AG09309 (cell line): Measurements from ENCODE around the gene RGS6.

Experiments used
- DNase-seq: peaks from one replicate; pipeline ENCODE4 v3.0.0-alpha.2; 2010; ENCODE audit warnings: low read depth
- H3K4me3 ChIP-seq: 2 replicates; pipeline ENCODE4 v1.5.1; 2011; ENCODE audit warnings: mild to moderate bottlenecking, low read depth, low read length, moderate library complexity; ENCODE audit not compliant: control insufficient read depth
- TF ChIP-seq, protein P1 (sequence below): IDR thresholded peaks from 2 replicates; pipeline ENCODE4 v1.5.1; 2011; ENCODE audit warnings: mild to moderate bottlenecking, low read depth, low read length, inconsistent platforms; ENCODE audit not compliant: insufficient read depth, control insufficient read depth; ENCODE audit errors: missing control alignments

Gene RGS6

DNA sequence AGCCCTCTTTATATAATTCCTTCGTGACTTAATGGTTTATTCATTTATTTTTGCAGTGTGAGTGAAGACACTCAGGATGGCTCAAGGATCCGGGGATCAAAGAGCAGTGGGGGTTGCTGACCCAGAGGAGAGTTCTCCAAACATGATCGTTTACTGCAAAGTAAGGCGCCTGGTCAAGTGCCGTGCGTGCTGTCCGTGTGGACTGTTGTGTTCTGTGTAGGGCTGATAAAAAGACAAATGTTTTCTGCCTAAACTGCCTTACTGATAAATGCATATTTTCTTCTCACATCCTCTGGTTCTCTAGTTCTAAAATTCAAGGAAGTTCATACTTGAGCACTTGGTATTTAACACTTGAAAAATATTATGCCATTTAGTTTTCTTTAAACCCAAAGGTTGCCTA lies 32.5 kb downstream of the RGS6 start:
- DNase-seq = no peak
- TF ChIP-seq, protein P1, sequence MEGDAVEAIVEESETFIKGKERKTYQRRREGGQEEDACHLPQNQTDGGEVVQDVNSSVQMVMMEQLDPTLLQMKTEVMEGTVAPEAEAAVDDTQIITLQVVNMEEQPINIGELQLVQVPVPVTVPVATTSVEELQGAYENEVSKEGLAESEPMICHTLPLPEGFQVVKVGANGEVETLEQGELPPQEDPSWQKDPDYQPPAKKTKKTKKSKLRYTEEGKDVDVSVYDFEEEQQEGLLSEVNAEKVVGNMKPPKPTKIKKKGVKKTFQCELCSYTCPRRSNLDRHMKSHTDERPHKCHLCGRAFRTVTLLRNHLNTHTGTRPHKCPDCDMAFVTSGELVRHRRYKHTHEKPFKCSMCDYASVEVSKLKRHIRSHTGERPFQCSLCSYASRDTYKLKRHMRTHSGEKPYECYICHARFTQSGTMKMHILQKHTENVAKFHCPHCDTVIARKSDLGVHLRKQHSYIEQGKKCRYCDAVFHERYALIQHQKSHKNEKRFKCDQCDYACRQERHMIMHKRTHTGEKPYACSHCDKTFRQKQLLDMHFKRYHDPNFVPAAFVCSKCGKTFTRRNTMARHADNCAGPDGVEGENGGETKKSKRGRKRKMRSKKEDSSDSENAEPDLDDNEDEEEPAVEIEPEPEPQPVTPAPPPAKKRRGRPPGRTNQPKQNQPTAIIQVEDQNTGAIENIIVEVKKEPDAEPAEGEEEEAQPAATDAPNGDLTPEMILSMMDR = no peak
- no peak overlapping the region for H3K4me3 ChIP-seq

DNA sequence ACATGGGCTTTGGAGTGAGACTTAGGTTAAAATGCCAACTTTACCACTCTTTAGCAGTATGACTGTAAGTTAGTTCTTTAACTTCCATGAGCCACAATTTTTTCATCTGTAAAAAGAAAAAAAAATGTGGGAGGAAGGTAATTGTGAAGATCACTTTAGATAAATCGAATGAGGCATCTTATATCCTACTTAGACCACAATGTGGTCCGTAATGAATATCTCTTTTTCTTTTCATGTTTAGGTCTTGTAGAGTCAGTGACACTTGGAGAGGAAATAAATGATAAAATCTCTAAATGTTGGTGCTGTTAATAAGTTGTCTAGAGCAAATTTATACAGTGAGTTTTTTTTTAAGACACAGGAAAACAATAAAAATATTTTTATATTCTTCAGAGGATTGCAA lies 34.3 kb downstream of the RGS6 start:
- TF ChIP-seq, protein P1 = no peak
- DNase-seq = no peak
- no peak overlapping the region for H3K4me3 ChIP-seq

DNA sequence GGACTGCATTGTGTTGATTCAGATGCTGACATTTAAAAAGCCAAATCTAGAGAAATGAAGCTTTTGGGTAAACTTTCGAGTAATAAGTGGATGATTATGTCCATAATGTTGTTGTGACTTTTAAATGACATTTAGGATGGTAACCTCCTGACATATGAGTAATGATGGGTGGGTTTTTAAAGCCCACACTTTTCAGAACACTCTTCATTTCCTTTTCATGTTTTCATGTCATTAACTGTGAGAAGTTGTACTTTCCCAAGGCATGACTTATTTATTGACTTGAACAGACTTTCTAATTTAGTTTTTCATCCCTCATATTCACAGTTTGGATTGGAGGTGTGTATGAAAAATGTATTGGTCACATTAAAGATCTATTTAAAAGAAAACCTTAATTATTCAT lies 35.5 kb downstream of the RGS6 start:
- H3K4me3 ChIP-seq = no peak overlapping the region
- TF ChIP-seq, protein P1 = no peak

DNA sequence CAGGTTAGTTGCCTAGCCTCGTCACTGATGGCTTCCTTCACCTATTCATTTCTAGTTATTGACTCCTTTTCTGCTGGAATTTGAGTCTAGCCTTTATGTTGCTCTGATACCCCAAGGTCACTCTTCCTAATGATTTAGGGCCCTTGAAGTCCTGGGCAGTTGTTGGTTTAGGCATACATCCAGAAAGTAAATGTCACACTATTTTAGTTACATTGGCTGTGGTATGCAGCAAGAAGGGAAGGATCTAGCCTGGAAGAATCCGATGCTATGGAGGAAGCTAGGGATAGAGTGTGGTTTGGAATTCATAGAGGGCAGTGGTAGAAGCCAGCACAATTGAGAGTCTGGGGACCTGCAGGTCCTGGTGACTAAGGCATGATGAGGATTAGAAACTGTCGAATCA lies 38.0 kb downstream of the RGS6 start:
- TF ChIP-seq, protein P1 = no peak

More for the DNA sequence above, 35.5 kb downstream of the RGS6 start:
- no peak for DNase-seq

DNA sequence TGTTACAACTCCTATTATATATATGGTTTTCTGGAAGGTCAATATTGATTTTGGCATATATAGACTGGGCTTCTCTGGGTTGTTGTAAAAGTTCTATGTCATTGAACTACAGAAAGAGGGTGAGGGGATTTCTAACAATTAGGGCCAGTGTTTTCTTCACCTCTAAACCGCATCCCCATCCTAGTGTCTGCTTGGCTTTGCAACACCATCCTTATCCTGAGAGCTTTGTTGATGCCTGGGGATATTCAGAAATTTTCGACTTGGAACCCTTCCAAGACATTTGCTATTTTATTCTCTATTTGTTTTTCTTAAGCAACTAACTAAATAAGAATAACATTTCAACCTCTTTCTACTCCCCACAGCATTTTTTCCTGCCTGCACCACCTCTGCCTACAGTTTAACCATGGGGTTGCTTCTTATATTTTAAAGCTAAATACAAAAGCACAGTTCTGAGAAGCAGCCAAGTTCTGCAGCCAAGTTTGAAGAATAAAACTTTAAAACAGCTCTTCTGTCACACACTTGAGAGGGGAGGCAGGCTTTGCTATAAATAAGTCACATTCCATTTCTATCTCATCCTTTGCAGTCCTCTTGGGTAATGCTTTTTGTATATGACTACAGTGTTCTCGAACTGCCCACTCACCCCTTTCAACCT lies 53.4 kb downstream of the RGS6 start:
- TF ChIP-seq, protein P1 = no peak
- no peak for DNase-seq
- H3K4me3 ChIP-seq = no peak overlapping the region

More for the DNA sequence above, 38.0 kb downstream of the RGS6 start:
- no peak for DNase-seq
- H3K4me3 ChIP-seq = no peak overlapping the region

DNA sequence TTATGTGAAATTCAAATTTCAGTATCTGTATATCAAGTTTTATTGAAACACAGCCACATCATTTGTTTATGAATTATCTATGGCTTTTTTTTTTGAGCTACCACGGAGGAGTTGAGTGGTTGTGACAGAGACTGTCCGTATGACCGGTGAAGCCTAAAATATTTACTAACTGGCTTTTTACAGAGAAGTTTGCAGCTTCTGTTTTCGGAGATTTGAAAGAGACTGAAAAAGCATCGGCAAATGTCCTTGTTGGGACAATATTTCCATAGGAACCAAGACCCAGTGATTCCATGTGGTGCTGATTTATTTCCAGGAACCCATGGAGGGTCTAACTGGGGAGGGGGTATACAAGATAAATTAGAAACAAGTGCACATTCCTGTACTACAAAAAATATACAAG lies 56.2 kb downstream of the RGS6 start:
- TF ChIP-seq, protein P1 = no peak
- DNase-seq = no peak
- H3K4me3 ChIP-seq = no peak overlapping the region
